Erythroblast (primary cell): Measurements from ENCODE around the gene OCLN.
"Not testable (repeated sequence)": the region's sequence is repeated elsewhere in the genome, so short reads cannot be mapped to it uniquely, and the experiment has no call there.

Experiments
- DNase-seq, 2 experiments: peaks; one replicate each; lab custom pipeline; 2025; lab: John Stamatoyannopoulos, UW
- GATA1 ChIP-seq: IDR thresholded peaks from 2 replicates; pipeline ENCODE4 v1.6.1; 2011; ENCODE audit warnings: low read depth, mild to moderate bottlenecking, control low read depth, low read length, moderate library complexity
- POLR2A ChIP-seq: IDR thresholded peaks from 2 replicates; pipeline ENCODE4 v1.6.1; 2011; ENCODE audit warnings: mild to moderate bottlenecking, low read length

The OCLN gene

DNA sequence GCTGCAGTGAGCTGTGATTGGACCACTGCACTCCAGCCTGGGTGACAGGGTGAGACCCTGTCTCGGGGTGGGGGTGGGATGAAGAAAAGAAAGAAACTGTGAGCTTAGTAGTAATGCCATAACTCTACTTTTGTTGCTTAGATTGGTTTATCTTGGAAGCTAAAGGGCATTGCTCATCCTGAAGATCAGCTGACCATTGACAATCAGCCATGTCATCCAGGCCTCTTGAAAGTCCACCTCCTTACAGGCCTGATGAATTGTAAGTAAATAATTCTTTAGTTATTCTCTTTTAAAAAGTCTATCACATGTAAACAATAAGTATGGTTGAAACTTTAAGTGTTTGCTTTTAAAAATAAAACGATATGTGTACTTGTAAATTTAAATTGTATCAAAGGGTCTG lies 11.4 kb downstream of the OCLN start:
- no peak for TF ChIP-seq GATA1
- no peak for TF ChIP-seq POLR2A
- DNase-seq, result no peak

DNA sequence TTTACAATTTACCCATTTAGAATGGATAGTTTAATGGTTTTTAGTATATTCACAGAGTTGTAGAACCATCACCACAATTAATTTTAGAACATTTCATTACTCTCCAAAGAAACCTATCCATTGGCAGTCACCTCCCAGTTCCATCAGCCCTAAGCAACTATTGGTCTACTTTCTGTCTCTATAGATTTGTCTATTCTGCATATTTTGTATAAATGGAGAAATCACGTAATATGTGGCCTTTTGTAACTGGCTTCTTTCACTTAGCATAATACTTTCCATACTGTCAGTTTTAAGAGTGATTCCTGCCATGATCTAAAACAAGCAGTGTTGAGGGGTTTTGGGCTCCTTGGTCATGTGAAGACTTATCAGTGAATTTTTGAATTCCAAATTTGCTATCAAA lies 12.7 kb downstream of the OCLN start:
- TF ChIP-seq POLR2A, result no peak
- no peak for TF ChIP-seq GATA1
- DNase-seq, result no peak

DNA sequence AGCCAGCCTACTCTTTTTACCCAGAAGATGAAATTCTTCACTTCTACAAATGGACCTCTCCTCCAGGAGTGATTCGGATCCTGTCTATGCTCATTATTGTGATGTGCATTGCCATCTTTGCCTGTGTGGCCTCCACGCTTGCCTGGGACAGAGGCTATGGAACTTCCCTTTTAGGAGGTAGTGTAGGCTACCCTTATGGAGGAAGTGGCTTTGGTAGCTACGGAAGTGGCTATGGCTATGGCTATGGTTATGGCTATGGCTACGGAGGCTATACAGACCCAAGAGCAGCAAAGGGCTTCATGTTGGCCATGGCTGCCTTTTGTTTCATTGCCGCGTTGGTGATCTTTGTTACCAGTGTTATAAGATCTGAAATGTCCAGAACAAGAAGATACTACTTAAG lies 16.6 kb downstream of the OCLN start:
- DNase-seq, result no peak
- TF ChIP-seq GATA1, result no peak
- no peak for TF ChIP-seq POLR2A

DNA sequence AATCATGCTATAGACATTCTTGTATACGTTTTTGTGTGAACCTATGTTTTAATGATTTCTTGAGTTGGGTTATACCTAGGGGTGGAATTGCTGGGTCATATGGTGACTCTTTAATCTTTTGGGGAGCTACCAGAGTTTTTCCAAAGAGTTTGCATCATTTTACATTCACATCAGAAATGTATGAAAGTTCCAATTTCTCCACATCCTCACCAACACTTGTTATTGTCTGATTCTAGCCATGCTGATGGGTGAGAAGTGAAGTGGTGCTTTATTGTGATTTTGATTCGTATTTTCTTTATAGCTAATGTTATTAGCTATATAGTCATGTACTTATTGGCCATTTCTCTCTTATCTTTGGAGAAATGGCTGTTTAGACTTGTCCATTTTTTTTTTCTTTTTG lies 18.1 kb downstream of the OCLN start:
- no peak for DNase-seq

DNA sequence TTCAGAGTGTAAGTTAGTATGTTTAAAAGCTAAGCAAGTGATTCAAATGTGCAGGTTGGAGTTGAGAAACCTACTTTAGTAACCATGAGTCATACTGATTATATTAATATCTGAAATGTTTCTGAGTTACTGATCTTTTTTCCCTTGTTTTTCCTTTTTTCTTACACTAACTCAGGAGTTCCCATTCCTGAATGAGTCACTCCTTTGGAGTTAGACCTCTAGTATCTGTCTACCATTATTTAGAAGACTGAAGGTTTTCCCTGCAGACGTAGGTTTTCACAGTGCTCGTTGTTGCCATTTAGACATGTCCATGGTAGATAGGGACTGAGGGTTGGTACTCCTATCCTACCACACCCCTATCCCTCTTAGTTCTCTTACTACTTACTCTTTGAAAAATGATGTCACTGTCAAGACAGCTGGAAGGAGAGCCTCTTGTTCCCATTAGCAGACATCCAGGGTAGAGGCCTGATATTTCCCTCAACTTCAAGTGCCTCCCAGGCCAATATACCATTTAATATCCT lies 20.2 kb downstream of the OCLN start:
- no peak for TF ChIP-seq POLR2A
- TF ChIP-seq GATA1, result no peak
- no peak for DNase-seq

More for the DNA sequence above, 18.1 kb downstream of the OCLN start:
- TF ChIP-seq GATA1, result no peak
- TF ChIP-seq POLR2A, result no peak

DNA sequence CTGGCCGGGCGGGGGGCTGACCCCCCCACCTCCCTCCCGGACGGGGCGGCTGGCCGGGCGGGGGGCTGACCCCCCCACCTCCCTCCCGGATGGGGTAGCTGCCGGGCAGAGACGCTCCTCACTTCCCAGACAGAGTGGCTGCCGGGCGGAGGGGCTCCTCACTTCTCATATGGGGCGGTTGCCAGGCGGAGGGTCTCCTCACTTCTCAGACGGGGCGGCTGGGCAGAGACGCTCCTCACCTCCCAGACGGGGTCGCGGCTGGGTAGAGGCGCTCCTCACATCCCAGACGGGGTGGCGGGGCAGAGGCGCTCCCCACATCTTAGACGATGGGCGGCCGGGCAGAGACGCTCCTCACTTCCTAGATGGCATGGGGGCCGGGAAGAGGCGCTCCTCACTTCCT lies 23.0 kb downstream of the OCLN start:
- not testable (repeated sequence) for DNase-seq

DNA sequence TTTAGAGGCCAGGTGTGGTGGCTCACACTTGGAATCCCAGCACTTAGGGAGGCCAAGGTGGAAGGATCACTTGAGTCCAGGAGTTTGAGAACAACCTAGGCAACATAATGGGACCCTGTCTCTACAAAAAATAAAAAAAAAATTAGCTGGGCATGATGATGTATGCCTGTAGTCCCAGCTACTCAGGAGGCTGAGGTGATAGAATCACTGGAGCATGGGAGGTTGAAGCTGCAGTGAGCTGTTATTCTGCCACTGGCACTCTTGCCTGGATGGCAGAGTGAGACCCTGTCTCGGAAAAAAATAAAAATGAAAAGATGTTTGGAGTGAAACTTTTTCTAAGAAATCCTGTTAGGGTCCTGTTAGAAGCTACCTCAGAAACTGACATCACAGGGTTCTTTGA lies 24.2 kb downstream of the OCLN start:
- TF ChIP-seq GATA1 (no peak), POLR2A (no peak)
- DNase-seq, result no peak

DNA sequence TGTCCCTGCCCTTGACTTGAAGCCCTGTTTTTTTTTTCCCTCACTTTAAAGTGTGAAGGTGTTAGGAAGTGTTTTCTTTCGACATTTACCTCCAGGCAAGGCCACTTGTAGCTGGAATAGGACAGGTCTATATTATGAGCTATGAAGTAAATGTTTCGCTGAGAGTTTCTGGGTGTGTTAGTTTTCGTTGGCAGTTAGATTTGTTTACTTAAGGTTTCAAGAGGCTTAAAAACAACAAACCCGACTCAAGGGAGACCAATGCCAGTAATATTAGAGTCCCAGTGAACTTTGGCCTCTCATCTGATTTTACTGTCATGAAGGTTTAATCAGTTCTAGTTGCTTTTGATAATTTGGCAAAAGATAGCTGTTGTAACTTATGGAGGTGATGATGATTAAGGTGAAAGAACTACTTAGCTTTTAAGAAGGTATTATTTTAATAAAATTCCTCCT lies 25.2 kb downstream of the OCLN start:
- TF ChIP-seq POLR2A (no peak), GATA1 (no peak)
- DNase-seq, result no peak

DNA sequence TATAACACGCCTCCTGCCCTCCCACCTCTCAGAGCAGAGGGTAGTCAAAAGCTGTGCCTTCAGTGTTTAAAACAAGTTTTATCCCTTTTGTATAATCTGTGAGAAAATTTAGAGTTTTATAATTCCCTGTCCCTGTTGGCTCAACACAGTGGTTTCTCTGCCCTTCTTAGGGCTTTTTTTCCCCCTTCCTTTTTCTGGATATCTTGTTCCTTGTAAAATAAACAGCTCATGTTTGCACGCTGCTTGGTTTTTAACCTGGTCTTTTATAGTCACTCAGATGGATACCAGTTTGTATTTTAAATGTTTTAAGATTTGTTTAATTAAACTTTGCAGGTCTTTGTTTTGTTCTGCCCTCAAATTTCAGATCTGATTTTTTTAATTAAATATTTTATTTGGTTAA lies 26.7 kb downstream of the OCLN start:
- no peak for DNase-seq
- TF ChIP-seq GATA1 (no peak), POLR2A (no peak)

DNA sequence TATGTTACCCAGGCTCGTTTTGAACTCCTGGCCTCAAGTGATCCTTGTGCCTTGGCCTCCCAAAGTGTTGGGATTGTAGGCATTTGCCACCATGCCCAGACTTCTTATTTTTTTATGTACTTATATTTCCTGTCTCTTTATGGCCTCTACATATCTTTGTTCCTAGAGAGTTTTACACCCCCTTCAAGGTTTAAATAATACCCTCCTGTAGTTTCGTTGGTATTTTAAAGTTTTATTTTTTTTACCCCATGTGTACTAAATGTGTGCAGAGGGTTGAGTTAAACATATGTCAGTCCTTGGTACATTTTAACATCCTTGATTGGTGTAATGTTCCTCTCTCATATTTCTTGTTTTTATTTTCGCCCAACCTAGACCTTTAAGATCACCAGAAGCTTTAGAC lies 29.4 kb downstream of the OCLN start:
- DNase-seq, result no peak
- TF ChIP-seq GATA1, result no peak
- TF ChIP-seq POLR2A, result no peak

DNA sequence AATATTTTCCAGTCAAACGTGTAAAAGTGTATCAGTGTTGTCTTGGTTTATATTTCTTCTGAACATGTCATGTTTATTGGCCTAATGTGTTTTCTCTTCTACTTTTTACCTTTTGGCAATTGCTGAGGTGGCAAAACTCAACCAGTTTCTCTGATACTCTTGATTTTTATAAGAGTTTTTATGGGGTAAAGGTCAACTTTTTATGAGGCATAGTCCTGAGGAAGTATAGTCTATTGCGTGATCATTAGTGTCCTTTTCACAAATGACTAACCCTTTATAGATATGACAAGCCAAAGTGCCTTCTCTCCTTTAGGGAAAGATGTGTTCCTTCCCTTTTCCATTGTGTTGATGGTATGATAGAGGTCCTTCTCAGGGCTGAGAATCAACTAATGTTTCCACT lies 32.9 kb downstream of the OCLN start:
- DNase-seq, result no peak
- no peak for TF ChIP-seq POLR2A
- no peak for TF ChIP-seq GATA1

DNA sequence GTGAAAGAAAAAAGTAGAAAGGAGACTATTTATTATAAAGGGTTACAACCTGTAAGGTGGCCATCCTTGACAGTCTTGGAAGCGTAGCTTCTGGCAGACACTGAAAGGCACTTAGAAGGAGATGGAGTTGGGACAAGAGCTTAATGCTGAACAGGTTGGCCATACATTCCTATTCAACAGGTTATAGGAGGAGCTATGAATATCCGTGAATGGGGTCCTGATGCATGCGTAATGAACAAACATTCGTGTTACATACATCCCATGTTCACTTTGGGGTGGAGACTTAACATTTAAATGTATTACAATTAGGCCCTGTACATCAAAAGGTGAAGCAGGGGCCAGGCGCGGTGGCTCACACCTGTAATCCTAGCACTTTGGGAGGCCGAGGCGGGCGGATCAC lies 34.1 kb downstream of the OCLN start:
- TF ChIP-seq POLR2A, result no peak
- no peak for TF ChIP-seq GATA1
- DNase-seq, result no peak

DNA sequence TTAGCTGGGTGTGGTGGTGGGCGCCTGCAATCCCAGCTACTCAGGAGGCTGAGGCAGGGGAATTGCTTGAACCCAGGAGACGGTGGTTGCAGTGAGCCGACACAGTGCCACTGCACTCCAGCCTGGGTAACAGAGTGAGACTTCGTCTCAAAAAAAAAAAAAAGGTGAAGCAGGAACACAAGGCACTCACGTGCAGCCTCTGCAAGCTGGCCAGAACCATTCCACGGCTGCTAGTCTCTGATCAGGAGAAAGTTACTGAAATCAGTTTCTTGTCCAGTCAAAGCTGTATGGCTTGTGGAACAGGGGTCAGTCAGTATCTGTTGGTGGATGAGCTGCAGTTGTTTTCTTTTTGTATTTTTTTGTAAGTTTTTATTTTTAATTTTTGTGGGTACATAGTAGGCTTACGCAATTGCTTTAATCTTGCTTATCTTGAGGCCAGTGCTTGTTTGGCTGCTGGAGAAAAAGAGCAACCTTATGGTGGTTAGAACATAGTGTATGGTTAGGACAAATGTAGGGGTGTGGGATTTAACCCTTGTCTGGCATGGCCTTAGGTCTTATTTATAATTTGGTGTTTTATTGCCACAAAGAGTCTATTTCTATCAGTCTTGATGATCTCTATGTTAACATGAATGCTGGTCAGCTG lies 34.7 kb downstream of the OCLN start:
- TF ChIP-seq GATA1 (no peak), POLR2A (no peak)
- no peak for DNase-seq

DNA sequence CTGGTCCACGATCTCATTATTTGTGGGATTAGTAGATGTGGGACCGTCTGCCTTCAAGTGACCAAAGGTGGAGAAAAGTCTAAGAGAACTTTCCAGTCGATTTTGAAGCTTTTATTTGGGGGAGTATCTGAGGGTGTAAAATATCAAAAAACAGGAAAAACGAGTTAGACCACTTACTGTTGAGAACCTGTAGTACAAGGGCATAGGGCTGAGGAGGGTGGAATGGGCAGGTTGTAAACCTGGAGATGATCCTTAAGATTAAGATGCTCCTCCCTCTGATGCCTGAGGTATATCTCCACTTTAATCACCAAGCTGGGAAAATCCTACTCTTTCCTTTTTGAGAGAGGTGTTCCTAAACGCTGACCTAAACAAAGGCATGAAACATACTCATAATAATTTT lies 35.4 kb downstream of the OCLN start:
- no peak for DNase-seq
- TF ChIP-seq POLR2A, result no peak
- no peak for TF ChIP-seq GATA1

DNA sequence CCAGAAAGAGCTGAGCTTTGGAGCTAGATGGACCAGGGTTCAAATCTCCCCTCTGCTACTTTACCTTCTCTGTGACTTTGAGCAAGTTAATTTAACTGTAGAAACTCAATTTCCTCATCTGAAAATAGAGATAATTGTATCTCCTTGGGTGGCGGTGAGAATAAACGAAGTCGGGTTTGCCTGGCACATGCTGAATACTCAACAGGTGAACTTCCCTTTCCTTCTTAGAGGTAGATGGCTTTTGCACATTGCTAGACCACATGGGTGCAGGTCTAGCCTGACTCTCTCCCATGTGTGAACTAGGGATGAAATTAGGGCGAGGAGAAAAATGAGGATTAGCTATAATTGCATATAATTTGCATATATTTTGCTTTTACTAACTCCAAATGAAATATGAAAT lies 36.0 kb downstream of the OCLN start:
- no peak for DNase-seq

More for the DNA sequence above, 36.0 kb downstream of the OCLN start:
- TF ChIP-seq POLR2A (no peak), GATA1 (no peak)
